MM.1S (cell line): ENCODE measurements around the gene YOD1.

Experiments used
- DNase-seq: peaks from one replicate; pipeline ENCODE4 v3.0.0-alpha.2; 2015
- H2AFZ ChIP-seq: fragments of 300-600 bp; sonication (generic); 2 replicates; pipeline ENCODE4 v1.6.0; 2016; ENCODE audit warnings: antibody characterized with exemption, low read length
- H3F3A ChIP-seq: fragments of 300-600 bp; sonication (generic); 2 replicates; pipeline ENCODE4 v1.6.1; 2016; ENCODE audit warnings: mild to moderate bottlenecking, antibody characterized with exemption, low read length, moderate library complexity, mixed read lengths; ENCODE audit not compliant: insufficient read depth
- H3K27ac ChIP-seq: fragments of 300-600 bp; sonication (generic); 2 replicates; pipeline ENCODE4 v1.5.1; 2016; ENCODE audit warnings: mild to moderate bottlenecking, low read length
- H3K27me3 ChIP-seq: fragments of 300-600 bp; sonication (generic); replicated peaks from 2 replicates; pipeline ENCODE4 v1.6.0; 2016; ENCODE audit warnings: low read length; ENCODE audit not compliant: insufficient read depth
- H3K36me3 ChIP-seq: fragments of 300-600 bp; sonication (generic); replicated peaks from 2 replicates; pipeline ENCODE4 v1.6.1; 2016; ENCODE audit warnings: mild to moderate bottlenecking, low read length, mixed read lengths; ENCODE audit not compliant: insufficient read depth
- H3K4me1 ChIP-seq: fragments of 300-600 bp; sonication (generic); 2 replicates; pipeline ENCODE4 v1.6.1; 2016; ENCODE audit warnings: low read length, mixed read lengths
- H3K4me2 ChIP-seq: fragments of 300-600 bp; sonication (generic); 2 replicates; pipeline ENCODE4 v1.6.0; 2016; ENCODE audit warnings: low read depth, low read length
- H3K4me3 ChIP-seq: fragments of 300-600 bp; sonication (generic); 2 replicates; pipeline ENCODE4 v1.5.1; 2016; ENCODE audit warnings: low read length, mixed read lengths
- H3K79me2 ChIP-seq: fragments of 300-600 bp; sonication (generic); 2 replicates; pipeline ENCODE4 v1.6.1; 2016; ENCODE audit warnings: mixed run types, low read length, mixed read lengths
- H3K9ac ChIP-seq: fragments of 300-600 bp; sonication (generic); 2 replicates; pipeline ENCODE4 v1.6.1; 2016; ENCODE audit warnings: low read length, mixed read lengths
- H3K9me2 ChIP-seq: fragments of 300-600 bp; sonication (generic); replicated peaks from 2 replicates; pipeline ENCODE4 v1.6.1; 2016; ENCODE audit warnings: mild to moderate bottlenecking, low read length, mixed read lengths; ENCODE audit not compliant: insufficient read depth
- H3K9me3 ChIP-seq: fragments of 300-600 bp; sonication (generic); replicated peaks from 2 replicates; pipeline ENCODE4 v1.6.1; 2016; ENCODE audit warnings: mild to moderate bottlenecking, low read length, mixed read lengths; ENCODE audit not compliant: insufficient read depth
- H4K20me1 ChIP-seq: fragments of 300-600 bp; sonication (generic); 2 replicates; pipeline ENCODE4 v1.6.1; 2016; ENCODE audit warnings: mild to moderate bottlenecking, low read length, moderate library complexity, mixed read lengths; ENCODE audit not compliant: insufficient read depth
- EZH2 ChIP-seq: fragments of 300-600 bp; sonication (generic); optimal IDR thresholded peaks from 2 replicates; pipeline ENCODE3; 2017; ENCODE audit warnings: low read depth, mild to moderate bottlenecking, antibody characterized with exemption, low read length, mixed read lengths
- EZH2phosphoT487 ChIP-seq: fragments of 300-600 bp; sonication (generic); IDR thresholded peaks from 2 replicates; pipeline ENCODE4 v1.6.1; 2018; ENCODE audit warnings: antibody characterized with exemption, low read length
- TF ChIP-seq, protein P1 (sequence below): fragments of 300-600 bp; sonication (generic); IDR thresholded peaks from 2 replicates; pipeline ENCODE4 v1.5.1; 2016; ENCODE audit warnings: antibody characterized with exemption, low read length, mixed read lengths

YOD1 gene

DNA sequence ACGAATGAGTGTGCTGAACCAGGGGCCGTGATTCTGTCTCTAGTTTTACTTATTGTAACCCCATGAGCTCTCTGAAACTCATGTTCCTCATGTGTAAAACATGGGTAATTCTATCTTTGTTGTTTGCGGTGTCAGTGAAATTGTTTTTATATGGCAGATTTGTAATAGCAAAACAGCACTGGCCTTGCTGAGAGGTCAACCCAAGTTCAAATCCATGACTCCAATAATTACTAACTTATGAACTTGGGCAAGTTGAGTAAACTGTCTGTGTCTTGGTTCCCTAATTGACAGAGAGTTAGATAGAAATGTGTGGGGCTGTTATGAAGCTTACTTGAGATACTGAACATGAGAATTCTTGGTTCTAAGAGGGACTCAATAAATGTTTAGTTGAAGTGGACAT lies 36.3 kb downstream of the YOD1 start:
- H3K4me3 ChIP-seq = no peak overlapping the region
- no peak overlapping the region for H3K27ac ChIP-seq
- H2AFZ ChIP-seq = no peak overlapping the region
- H3K4me1 ChIP-seq = no peaks in the 10 kb centered on the region
- no peaks in the 10 kb centered on the region for H3K36me3 ChIP-seq
- H3K9me3 ChIP-seq = no peaks in the 10 kb centered on the region
- TF ChIP-seq EZH2 = no peak
- TF ChIP-seq EZH2phosphoT487 = no peak
- TF ChIP-seq, protein P1, sequence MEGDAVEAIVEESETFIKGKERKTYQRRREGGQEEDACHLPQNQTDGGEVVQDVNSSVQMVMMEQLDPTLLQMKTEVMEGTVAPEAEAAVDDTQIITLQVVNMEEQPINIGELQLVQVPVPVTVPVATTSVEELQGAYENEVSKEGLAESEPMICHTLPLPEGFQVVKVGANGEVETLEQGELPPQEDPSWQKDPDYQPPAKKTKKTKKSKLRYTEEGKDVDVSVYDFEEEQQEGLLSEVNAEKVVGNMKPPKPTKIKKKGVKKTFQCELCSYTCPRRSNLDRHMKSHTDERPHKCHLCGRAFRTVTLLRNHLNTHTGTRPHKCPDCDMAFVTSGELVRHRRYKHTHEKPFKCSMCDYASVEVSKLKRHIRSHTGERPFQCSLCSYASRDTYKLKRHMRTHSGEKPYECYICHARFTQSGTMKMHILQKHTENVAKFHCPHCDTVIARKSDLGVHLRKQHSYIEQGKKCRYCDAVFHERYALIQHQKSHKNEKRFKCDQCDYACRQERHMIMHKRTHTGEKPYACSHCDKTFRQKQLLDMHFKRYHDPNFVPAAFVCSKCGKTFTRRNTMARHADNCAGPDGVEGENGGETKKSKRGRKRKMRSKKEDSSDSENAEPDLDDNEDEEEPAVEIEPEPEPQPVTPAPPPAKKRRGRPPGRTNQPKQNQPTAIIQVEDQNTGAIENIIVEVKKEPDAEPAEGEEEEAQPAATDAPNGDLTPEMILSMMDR = no peak
- H3F3A ChIP-seq = no peaks in the 10 kb centered on the region
- no peaks in the 10 kb centered on the region for H3K9me2 ChIP-seq
- H4K20me1 ChIP-seq = no peaks in the 10 kb centered on the region
- DNase-seq = no peak
- no peaks in the 10 kb centered on the region for H3K79me2 ChIP-seq
- no peak overlapping the region for H3K9ac ChIP-seq
- H3K27me3 ChIP-seq = peaks cover 3% of the 10 kb centered on the region; the same call in 1 of the 2 replicates
- H3K4me2 ChIP-seq = no peak overlapping the region

DNA sequence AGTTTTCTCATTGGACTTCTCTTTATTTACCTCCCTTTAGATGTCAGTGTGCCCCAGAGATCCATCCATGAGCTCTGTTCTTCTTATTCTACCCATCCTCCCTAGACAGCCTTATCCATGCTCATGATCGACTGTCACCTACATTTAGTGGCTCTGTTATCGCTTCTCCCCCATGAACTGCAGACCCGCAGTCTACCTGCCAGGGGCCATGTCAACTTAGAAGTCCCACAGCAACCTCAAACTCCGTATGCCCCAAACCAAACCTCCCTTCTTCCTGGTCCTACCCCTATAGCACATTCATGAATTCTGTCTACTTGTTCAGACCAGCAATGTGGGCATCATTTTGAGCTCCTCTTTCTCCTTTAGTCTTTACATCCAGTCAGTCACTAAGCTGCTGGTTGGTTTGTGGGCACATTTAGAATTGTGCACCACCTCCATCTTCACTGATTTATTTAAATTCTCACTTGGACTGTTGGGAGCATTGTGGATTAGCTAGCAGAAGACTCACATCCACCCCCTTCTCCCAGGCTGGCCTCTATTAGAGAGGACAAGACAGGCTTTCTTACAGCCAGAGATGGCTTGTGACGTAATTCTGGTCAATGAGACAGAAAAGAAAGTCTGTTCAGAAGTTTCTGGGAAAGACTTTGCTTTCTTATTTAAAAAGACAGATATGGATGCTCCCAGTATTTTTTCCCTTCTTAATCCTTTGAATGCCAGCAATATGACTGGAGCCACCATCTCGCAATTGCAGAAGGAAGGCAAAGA lies 37.5 kb downstream of the YOD1 start:
- no peaks in the 10 kb centered on the region for H3K4me1 ChIP-seq
- H2AFZ ChIP-seq = no peak overlapping the region
- H3K36me3 ChIP-seq = no peaks in the 10 kb centered on the region
- no peaks in the 10 kb centered on the region for H3K79me2 ChIP-seq
- no peak overlapping the region for H3K9ac ChIP-seq
- H3K9me2 ChIP-seq = no peaks in the 10 kb centered on the region
- H4K20me1 ChIP-seq = no peaks in the 10 kb centered on the region
- no peak overlapping the region for H3K4me2 ChIP-seq
- H3F3A ChIP-seq = no peaks in the 10 kb centered on the region
- H3K4me3 ChIP-seq = no peak overlapping the region
- TF ChIP-seq, protein P1 = no peak
- TF ChIP-seq EZH2phosphoT487 (no peak), EZH2 (no peak)
- no peak for DNase-seq
- no peak overlapping the region for H3K27ac ChIP-seq
- no peaks in the 10 kb centered on the region for H3K9me3 ChIP-seq
- peaks cover 8% of the 10 kb centered on the region; the same call in 1 of the 2 replicates for H3K27me3 ChIP-seq

DNA sequence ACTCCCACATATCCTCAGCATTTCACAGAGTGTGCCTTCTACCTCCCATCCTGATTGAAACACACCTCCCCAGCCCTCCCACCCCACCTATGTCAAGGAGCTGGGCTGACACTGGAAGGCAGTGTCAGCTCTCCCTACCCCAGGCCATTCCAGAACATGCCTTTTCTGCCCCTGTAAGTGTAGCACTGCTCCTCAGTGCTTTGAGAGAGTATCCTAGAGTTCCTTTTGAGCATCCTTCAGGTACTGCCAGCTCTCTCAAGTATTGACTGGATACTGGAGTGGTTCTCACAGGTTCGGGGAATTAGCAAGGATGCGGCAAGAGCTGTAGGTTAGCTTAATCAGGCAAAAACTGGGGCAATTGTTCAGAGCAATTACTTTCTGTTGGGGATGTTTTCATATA lies 40.3 kb downstream of the YOD1 start:
- H3K4me1 ChIP-seq = no peaks in the 10 kb centered on the region
- H3F3A ChIP-seq = no peaks in the 10 kb centered on the region

More for the DNA sequence above, 40.3 kb downstream of the YOD1 start:
- H3K9ac ChIP-seq = no peak overlapping the region
- no peak overlapping the region for H3K27ac ChIP-seq
- DNase-seq = no peak
- no peak for TF ChIP-seq EZH2
- no peak for TF ChIP-seq EZH2phosphoT487
- TF ChIP-seq, protein P1 = no peak
- no peaks in the 10 kb centered on the region for H3K9me3 ChIP-seq
- H3K4me3 ChIP-seq = no peak overlapping the region
- H3K4me2 ChIP-seq = no peak overlapping the region
- H3K9me2 ChIP-seq = no peaks in the 10 kb centered on the region
- H3K36me3 ChIP-seq = no peaks in the 10 kb centered on the region
- no peak overlapping the region for H2AFZ ChIP-seq
- no peaks in the 10 kb centered on the region for H3K79me2 ChIP-seq
- peaks cover 8% of the 10 kb centered on the region; the same call in 1 of the 2 replicates for H3K27me3 ChIP-seq
- H4K20me1 ChIP-seq = no peaks in the 10 kb centered on the region
